Mucosa of descending colon (tissue), 3 donors: Measurements from ENCODE around the gene CCT3. TPM values are rescaled to one million over a fixed set of nuclear protein-coding genes. Genes with fewer than 3 reads are reported as not detected.

ENCODE experiments used
- ATAC-seq: fragments of 200-7000 bp; cut with Tn5 transposase; one replicate; pipeline ENCODE4 v1.9.1; 2020; ENCODE audit warnings: mild to moderate bottlenecking, moderate library complexity
- DNase-seq, 3 donors: peaks; one replicate each; pipeline ENCODE4 v3.0.0-alpha.2; 2020
- H3K36me3 ChIP-seq: fragments of 200-600 bp; one replicate; pipeline ENCODE4 v1.8.0; 2021; ENCODE audit warnings: low read depth, mild to moderate bottlenecking
- H3K4me1 ChIP-seq: fragments of 200-600 bp; one replicate; pipeline ENCODE4 v1.8.0; 2021; ENCODE audit warnings: low read depth, mild to moderate bottlenecking
- H3K4me3 ChIP-seq: fragments of 200-600 bp; one replicate; pipeline ENCODE4 v1.8.0; 2021; ENCODE audit warnings: mild to moderate bottlenecking
- H3K9me3 ChIP-seq: fragments of 200-600 bp; one replicate; pipeline ENCODE4 v1.8.0; 2021; ENCODE audit warnings: mild to moderate bottlenecking
- CTCF ChIP-seq: fragments of 200-600 bp; IDR thresholded peaks from one replicate; pipeline ENCODE4 v1.8.0; 2022; ENCODE audit warnings: antibody characterized with exemption, mild to moderate bottlenecking
- intact Hi-C, 2 donors: fragments of 100-400 bp; cut with DNase I in 1 of 2; cut with micrococcal nuclease in 1 of 2; formaldehyde crosslinking; loops; one replicate each; pipeline versions ENCODE4 v1.11.0 to v1.11.1; 2022; cut with DNase I, micrococcal nuclease
- long read RNA-seq, 2 donors: library from polyadenylated mRNA; unstranded; transcript quantifications; one replicate each; pipeline ENCODE4 v2.0.0, GENCODE V29; 2019 to 2021
- total RNA-seq, 3 donors: library from RNA; stranded (reverse); fragmentation: NEBNext Ultra II Directional in 2 of 3; extraction: Animal tissue kit (Norgen Biotek cat#: 25700) in 2 of 3; gene quantifications; one replicate each; pipeline versions ENCODE4 v1.2.1 to v1.2.4, GENCODE V29; 2021 to 2023
- donor health status: DM: no; HTN: no; CAD: no; lungs with moderate emphysema.
- donor health status: DM: no; HTN: no; CAD: no.
- donor health status: DM: no; HTN: yes; CAD: no.

CCT3 gene
- 100 to 1,000 TPM; 117 to 157 (median 133) TPM for total RNA-seq
- long read RNA-seq, donor 1, transcript CCT3-204 (12 exons, 1,815 nt): minor isoform, 7 of 301 reads
- long read RNA-seq, donor 1, transcript CCT3-201 (14 exons, 2,150 nt): major isoform, 273 of 301 reads
- long read RNA-seq, donor 1, partial matches to known transcripts: 11 of 301 reads
- long read RNA-seq, donor 1, other reads (novel, unspliced or antisense): 10 of 301 reads
- long read RNA-seq, donor 2, transcript CCT3-201 (14 exons, 2,150 nt): major isoform, 146 of 153 reads
- long read RNA-seq, donor 2, partial matches to known transcripts: 5 of 153 reads
- long read RNA-seq, donor 2, other reads (novel, unspliced or antisense): 1 of 153 reads

- intact Hi-C loops: no loop called here
- DNase-seq (peak; percentile 99), ATAC-seq (peak; percentile 97)
- TF ChIP-seq CTCF: no peak
- Histone ChIP-seq H3K9me3 (no peaks in the 10 kb centered on the region), H3K4me1 (peaks cover 17% of the 10 kb centered on the region), H3K4me3 (peak within 1 kb of the TSS; percentile 63), H3K36me3 (no peaks in the 10 kb centered on the region)
Observed at GRCh38 chr1:156338180-156338976, at the start of gene CCT3, which contains the start of gene TSACC. CCT3 (minus strand) TSS chr1:156338292; CDS start chr1:156338184, 108 bp downstream. TSACC (plus strand) TSS chr1:156338526; CDS start chr1:156339758, 1,232 bp downstream.

GRCh38 chr1:156387870-156388173, 49.7 kb upstream of the CCT3 start:
- DNase-seq: no peak
- H3K4me3 ChIP-seq: no peak overlapping the region
- no peak for TF ChIP-seq CTCF

GRCh38 chr1:156386949-156387869, 49.1 kb upstream of the CCT3 start:
- intact Hi-C loops: loop anchor here in 1 of 2 donors (5.0 to 10.0 kb wide), 2 partner anchors 60 to 228 kb away; partner anchors contain the start of gene HAPLN2
- Histone ChIP-seq H3K4me1 (no peaks in the 10 kb centered on the region), H3K36me3 (no peaks in the 10 kb centered on the region), H3K4me3 (no peak overlapping the region), H3K9me3 (no peaks in the 10 kb centered on the region)
- ATAC-seq: no peak
- DNase-seq: no peak
- no peak for TF ChIP-seq CTCF

More at GRCh38 chr1:156387870-156388173, 49.7 kb upstream of the CCT3 start:
- Histone ChIP-seq H3K9me3 (no peaks in the 10 kb centered on the region), H3K36me3 (no peaks in the 10 kb centered on the region), H3K4me1 (no peaks in the 10 kb centered on the region)
- ATAC-seq: no peak
- intact Hi-C loops: loop anchor here in 1 of 2 donors (5.0 to 10.0 kb wide), 2 partner anchors 59 to 227 kb away; partner anchors contain the start of gene HAPLN2

GRCh38 chr1:156386134-156386901, 48.2 kb upstream of the CCT3 start:
- no peaks in the 10 kb centered on the region for H3K36me3 ChIP-seq
- H3K4me1 ChIP-seq: no peaks in the 10 kb centered on the region
- intact Hi-C loops: loop anchor here in 1 of 2 donors (5.0 to 10.0 kb wide), 2 partner anchors 61 to 228 kb away; partner anchors contain the start of gene HAPLN2
- no peak for TF ChIP-seq CTCF
- DNase-seq (no peak), ATAC-seq (no peak)
- no peak overlapping the region for H3K4me3 ChIP-seq
- H3K9me3 ChIP-seq: no peaks in the 10 kb centered on the region
